GM18517 (cell line): ENCODE measurements around the gene JPH4.
A peak's percentile ranks its signal among the peaks of the same experiment; 100 is the strongest.
"Not testable (repeated sequence)": the region's sequence is repeated elsewhere in the genome, so short reads cannot be mapped to it uniquely, and the experiment has no call there.

Experiments
- ATAC-seq: cut with Tn5 transposase; IDR thresholded peaks from one replicate; pipeline ENCODE4 v1.9.1; 2021; ENCODE audit warnings: mild to moderate bottlenecking, moderate library complexity; ENCODE audit not compliant: unreplicated experiment

The JPH4 gene

DNA sequence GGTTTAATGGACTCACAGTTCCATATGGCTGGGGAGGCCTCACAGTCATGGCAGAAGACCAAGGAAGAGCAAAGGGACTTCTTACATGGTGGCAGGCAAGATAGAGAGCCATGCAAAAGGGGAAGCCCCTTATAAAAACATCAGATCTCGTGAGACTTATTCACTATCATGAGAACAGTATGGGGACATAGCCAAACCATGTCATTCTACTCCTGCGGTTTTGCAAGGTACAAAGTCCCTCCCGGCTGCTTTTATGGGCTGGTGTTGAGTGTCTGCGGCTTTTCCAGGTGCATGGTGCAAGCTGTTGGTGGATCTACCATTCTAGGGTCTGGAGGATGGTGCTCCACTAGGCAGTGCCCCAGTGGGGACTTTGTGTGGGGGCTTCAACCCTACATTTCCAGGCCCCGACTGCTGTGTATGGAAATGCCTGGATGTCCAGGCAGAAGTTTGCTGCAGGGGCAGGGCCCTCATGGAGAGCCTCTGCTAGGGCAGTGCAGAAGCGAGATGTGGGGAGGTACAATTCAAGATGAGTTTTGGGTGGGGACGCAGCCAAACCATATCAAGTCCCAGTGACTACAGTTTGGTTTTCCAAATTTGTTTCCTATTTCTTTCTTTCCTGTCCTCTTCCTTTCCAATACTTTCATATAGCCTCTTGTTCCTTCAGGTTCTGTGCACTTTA lies 31.0 kb upstream of the JPH4 start:
- ATAC-seq = not testable (repeated sequence)

DNA sequence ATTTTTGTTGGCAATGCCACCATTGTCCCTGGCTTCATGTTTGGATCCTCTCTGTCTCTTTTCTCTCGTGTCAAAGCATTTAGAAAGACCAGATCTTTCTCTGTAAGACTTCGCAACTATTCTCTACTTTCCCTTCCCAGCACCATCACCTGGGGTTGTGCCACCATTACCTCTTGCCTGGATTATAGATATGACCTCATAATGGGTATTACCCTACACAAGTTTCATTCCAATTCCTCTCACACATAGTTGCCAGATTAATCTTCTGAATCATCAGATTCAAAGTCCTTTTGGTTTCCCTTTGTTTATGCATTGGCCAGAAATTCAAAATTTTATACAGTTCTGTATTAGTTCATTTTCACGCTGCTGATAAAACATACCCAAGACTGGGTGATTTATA lies 30.4 kb upstream of the JPH4 start:
- ATAC-seq = no peak

DNA sequence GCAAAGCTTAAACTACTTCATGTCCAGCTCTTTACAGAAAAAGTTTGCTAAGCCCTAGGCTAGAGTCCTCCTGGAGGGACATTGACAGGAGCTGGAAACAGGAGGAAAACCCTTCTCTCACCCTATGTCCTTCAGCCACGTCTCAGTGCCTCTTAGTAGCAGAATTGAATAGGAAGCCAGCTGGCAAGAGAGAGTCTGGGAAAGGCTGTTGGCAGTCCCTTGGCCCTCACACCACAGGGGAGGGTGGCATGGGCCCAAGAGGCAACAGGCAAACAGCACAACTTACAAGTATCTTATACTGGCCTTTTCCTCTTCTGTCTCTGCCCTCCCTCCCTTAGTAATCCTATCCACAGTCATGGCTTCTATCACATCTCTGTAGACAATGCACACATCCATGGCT lies 29.9 kb upstream of the JPH4 start:
- ATAC-seq = no peak

DNA sequence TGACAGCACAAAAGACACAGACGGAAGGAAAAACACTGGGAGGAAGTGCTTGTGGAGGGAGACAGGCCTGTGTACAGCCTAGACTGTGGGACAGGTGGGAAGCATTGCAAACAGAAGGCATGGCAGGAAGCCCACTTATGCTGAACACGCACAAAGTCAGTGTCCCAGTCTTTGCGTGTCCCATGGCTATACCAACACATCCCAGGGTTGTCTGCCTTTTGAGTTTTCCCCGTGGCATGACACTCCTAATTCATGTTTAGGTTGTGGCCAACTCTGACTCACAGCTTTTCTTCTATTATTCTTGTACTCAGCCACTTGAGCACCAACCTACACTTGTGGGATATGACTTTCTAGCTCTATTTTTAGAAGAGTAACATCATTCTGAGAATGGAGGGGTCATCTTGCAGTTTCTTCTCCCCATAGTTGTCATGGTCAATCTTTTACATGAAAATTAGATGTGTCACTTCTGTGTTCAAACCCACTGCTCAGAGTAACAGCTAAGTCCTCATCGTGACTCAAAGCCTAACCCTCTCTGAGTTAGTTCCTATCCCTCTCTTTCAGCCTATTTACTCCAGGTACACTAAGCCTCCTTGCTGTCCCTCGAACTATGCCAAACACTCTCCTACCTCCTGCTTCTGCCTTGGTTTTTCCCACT lies 27.5 kb upstream of the JPH4 start:
- peak; percentile 90 for ATAC-seq

DNA sequence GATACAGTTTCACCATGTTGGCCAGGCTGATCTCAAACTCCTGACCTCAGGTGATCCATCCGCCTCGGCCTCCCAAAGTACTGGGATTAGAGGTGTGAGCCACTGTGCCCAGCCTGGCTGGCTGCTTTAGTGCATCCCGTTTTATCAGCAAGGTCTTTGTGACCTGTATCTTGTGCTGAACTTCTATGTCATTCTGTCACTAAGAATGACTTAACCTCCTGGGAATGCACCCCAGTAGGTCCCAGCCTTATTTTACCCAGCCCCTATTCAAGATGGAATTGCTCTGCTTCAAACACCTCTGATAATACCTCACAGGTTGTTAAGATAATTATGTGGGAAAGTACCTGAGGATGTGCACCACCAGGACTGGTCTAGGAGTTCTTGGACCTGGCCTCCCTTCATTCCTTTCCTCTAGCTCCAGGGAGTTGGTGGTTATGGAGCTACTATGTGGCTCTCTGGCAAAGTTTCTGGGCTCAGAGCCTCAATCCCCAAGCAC lies 26.1 kb upstream of the JPH4 start:
- no peak for ATAC-seq

DNA sequence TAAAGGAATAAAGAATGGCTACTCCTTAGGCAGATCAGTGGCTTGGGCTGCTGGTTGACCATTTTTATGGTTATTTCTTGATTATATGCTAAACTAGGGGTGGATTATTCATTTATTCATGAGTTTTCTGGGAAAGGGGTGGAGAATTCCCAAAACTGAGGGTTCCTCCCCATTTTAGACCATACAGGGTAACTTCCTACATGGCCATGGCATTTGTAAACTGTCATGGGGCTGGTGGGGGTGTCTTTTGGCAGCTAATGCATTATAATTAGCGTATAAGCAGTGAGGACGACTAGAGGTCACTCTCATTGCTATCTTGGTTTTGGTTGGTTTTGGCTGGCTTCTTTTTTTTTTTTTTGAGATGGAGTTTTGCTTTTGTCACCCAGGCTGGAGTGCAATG lies 25.6 kb upstream of the JPH4 start:
- ATAC-seq = no peak

DNA sequence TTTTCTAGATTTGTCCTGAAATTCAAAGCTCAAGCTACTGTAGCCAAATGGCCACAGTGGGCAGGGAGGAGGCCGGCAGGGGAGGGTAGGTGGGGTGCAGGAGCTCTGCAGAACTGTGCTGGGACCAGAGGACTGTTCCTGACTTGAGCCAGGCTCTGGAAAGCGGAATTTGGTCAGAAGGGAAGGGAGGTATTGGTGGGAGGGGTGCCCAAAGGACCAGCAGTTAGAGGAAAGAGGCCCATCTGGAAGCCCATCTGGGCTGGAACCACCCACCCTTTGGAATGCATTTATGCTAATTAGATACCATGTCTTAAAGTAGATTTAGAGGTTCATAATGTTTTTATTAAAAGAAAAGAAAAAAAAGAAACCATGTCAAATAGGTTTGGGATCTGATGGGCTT lies 24.5 kb upstream of the JPH4 start:
- ATAC-seq = no peak

DNA sequence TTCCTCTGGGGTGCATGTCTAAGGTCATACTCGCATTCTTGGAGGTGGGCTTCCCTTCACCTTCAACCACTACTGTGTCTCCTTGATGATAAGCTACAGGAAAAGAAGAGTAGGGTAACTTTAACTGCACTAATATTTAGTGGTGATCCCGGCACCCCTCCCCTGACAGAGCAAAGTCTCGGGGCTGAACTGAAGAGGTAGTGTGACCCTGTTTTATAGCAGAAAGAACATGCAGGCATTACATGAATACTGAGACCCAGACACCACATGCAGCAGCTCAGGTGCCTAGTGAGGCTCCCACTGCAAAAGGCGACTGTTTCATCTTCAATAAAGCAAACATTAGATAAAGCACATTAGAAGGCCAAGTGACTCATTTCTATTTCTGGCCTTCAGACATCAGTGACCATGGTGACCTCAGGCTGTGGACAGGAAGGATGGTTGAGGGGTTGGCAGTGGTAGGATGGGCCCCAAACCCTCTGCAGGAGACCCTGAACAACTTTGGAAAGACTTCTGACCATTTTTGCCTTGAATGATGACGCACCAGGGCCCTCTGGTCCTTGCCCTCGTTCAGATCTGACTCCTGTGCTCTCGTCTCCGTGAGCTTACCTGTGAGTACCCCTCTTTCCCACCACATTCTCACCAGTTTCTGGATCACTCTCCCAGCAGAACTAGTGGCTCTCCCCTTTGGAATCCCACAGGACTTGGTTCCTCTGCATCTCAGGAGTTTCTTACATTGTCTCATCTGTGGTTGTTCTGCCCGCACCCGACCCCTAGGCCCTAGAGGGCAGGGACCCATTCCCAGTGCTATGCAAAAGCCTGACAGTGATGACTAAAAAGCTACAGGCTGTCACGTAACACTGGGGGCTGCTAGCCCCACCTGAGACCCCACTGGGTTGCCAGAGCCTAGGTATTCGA lies 23.8 kb upstream of the JPH4 start:
- ATAC-seq = no peak

DNA sequence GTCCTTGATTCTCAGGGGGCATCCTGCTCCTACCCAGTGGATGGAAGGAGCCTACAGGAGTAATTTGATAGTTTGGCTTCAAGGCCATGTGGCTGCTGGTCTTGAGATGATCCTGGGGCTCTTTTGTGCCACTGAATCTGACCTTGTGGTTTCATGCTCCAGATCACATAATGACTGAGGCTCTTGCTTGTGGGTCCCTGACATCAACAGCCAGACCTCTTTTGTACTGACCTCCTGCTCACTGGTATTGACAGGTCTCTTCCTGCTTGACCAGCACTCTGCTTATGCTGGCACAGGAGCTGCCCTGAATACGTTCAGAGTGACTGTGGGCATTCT lies 23.2 kb upstream of the JPH4 start:
- ATAC-seq = no peak

DNA sequence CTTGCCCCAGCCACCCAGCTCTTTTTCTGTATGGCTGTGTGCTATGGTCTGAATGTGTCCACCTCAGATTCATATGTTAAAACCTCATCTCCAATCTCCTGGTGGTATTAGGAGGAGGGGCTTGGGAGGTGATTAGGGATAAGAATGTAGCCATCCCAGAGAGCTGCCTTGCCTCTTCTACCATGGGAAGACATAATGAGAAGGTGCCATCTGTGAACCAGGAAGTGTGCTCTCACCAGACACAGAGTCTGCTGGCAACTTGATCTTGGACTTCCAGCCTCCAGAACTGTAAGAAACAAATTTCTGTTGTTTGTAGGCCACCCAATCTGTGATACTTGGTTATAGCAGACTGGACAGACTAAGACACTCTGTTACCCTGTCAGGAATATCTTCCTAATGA lies 22.8 kb upstream of the JPH4 start:
- ATAC-seq = no peak

DNA sequence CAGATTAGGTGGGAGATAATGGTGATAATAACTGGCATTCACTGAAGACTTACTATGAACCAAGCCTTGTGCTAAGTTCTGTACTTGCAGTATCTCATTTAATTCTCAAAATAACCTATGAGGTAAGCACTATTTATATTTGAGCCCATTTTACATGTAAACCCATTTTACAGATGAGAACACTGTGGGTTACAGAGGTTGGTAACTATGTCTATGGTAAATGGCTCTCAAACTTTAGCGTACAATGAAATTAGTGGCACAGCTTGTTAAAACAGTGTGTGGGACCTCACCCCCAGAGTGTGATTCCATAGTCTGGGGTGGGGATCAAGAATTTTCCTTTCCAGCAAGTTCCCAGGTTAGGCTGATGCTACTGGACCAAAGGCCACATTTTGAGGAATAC lies 22.2 kb upstream of the JPH4 start:
- ATAC-seq = no peak

DNA sequence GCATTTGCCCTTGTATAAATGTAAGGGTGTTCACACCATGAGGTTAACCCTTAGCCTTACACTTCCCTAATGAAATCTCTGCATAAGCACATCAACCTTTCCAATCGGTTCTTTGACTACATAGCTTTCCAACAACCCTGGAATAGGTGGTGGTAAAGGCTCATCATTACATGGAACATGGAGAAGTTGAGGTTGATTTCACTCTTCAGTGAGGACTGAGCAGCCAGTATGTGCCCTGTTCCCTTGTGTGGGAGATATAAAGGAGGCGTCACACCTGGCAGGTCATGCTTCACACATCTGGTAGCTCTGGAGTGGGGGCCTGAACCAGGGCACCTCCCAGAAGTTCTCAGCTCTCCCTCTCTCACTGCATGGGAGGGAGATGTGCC lies 21.7 kb upstream of the JPH4 start:
- ATAC-seq = no peak

DNA sequence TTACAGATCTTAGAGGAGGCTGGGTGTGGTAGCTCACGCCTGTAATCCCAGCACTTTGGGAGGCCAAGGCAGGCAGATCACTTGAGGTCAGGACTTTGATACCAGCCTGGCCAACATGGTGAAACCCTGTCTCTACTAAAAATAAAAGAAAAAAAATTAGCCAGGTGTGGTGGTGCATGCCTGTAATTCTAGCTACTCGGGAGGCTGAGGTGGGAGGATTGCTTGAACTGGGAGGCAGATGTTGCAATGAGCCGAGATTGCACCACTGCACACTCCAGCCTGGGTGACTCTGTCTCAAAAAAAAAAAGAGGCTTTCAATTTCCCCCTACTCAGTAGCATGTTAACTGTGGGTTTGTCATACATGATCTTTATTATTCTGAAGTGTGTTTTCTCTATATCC lies 15.6 kb upstream of the JPH4 start:
- ATAC-seq = not testable (repeated sequence)

DNA sequence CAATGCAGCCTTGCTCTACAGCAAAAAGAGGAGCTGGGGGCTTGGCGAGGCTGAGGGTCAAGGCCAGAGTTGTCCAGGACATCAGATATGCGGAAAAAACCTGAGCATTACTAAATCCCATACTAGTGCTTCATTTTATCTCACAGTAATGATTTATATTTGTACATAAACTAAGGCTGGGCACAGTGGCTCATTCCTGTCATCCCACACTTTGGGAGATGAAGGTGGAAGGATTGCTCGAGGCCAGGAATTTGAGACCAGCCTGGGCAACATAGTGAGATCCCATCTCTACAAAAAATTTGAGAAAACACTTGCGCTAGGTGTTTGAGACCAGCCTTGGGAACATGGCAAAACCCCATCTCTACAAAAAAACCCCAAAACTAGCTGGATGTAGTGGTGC lies 11.6 kb upstream of the JPH4 start:
- ATAC-seq = no peak

DNA sequence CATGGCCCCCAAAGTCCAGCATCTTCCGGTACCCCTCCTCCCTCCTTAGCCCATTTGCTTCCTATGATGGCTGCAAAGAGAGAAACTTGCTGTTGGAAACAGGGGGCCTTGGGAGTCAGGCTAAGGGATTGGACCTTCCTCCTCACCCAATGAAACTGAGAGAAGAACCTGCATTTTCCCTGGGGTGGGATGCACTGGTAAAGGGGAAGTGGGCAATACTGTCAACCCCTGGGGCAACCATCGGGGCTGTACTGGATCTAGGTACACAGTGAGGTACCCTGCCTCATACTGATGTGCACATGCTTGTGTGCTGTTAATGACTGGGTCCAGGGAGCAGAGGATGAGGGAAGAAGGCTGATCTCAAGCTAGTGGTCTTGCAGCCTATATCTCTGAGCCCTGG lies 11.0 kb upstream of the JPH4 start:
- no peak for ATAC-seq

DNA sequence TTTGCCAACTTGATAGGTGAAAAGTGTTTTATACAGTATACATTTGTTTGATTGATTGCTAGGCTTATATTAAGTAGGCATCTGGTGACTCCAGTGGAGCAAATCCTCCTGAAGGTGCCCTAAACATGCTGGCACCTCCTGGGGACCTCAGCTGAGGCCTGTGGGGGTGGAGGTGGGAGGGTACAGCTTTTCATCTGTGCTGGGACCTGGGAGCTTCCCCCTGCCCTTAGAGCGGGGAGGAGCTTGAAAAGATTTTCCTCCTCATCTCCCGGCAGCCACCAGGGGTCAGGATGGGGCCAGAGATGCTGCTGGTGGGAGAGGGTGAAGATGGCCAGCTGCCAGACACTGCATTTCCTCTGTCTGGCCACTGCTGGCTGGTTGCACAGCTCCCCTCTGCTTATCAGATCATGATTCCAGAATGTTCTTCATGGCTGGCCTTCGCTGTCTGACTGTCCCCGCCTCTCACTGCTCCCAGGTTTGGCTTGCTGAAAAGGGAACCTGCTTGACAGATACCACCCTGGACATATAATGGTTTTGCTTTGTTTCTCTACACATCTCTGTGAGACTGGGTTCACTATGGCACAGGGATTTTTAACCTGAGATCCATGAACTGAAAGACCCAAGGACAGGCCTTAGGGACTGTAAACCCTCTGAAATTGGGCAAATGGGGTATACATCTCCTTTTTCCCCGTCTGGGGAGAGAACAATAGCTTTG lies 10.5 kb upstream of the JPH4 start:
- peak; percentile 92 for ATAC-seq

DNA sequence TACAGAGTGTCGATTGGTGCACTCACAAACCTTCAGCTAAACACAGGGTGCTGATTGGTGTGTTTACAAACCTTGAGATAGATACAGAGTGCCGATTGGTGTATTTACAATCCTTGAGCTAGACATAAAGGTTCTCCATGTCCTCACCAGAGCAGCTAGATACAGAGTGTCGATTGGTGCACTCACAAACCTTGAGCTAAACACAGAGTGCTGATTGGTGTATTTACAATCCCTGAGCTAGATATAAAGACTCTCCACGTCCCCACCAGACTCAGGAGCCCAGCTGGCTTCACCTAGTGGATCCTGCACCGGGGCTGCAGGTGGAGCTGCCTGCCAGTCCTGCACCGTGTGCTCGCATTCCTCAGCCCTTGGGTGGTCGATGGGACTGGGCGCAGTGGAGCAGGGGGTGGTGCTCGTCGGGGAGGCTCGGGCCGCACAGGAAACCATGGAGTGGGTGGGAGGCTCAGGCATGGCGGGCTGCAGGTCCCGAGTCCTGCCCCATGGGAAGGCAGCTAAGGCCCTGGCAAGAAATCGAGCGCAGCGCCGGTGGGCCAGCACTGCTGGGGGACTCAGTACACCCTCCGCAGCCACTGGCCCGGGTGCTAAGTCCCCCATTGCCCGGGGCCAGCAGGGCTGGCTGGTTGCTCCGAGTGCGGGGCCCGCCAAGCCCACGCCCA lies 6.1 kb upstream of the JPH4 start:
- not testable (repeated sequence) for ATAC-seq

DNA sequence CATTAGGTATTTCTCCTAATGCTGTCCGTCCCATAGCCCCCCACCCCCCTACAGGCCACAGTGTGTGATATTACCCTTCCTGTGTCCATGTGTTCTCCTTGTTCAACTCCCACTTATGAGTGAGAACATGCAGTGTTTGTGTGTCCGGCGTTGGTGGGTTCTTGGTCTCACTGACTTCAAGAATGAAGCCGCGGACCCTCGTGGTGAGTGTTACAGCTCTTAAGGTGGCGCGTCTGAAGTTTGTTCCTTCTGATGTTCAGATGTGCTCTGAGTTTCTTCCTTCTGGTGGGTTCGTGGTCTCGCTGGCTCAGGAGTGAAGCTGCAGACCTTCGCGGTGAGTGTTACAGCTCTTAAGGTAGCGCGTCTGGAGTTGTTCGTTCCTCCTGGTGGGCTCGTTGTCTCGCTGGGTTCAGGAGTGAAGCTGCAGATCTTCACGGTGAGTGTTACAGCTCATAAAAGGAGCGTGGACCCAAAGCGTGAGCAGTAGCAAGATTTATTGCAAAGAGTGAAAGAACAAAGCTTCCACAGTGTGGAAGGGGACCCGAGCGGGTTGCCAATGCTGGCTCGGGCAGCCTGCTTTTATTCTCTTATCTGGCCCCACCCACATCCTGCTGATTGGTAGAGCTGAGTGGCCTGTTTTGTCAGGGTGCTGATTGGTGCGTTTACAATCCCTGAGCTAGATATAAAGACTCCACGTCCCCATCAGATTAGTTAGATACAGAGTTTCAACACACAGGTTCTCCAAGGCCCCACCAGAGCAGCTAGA lies 5.4 kb upstream of the JPH4 start:
- not testable (repeated sequence) for ATAC-seq

DNA sequence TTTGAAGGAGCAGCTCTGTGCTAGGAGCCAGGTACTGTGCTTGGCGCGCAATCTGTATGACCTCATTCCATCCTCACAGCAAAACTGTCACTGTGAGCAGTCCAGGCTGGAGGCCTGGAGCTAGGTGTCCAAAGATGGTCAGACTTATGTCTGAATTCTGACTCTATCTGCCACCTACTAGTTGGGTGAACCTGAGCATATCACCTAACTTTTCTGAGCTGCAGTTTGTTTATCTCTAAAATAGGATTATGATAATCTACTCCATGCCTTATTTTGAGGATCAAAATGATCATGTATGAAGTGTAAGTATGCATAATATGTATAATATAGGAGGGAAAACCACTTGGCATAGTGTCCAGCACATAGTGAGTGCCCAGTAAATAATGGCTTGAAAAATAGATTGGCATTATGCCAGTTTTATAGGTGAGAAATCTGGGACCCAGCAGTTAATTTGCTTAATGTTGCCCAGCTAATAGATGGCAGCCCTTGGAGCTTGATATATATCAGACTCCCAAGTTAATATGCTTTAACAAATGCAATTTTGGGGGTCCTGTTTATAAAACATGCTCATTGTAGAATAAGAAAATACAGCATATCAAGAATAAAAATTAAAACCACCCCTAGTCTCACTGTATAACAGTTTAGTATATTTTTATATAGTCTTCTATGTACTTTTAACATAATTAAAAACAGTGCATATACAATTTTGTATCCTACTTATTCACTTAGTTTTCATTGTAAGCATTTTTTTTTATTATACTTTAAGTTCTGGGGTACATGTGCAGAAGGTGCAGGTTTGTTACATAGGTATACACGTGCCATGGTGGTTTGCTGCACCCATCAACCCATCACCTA lies 4.5 kb upstream of the JPH4 start:
- ATAC-seq = no peak
